Neuron (in vitro differentiated cells): ENCODE data around the gene RYR1.
"Not testable (repeated sequence)": the region's sequence is repeated elsewhere in the genome, so short reads cannot be mapped to it uniquely, and the experiment has no call there.

Experiments used
- H2AFZ ChIP-seq: one replicate; pipeline ENCODE4 v1.6.1; 2013; ENCODE audit warnings: low read depth, mild to moderate bottlenecking, inconsistent platforms, low read length, moderate library complexity
- H3K27me3 ChIP-seq: one replicate; pipeline ENCODE4 v1.6.1; 2013; ENCODE audit warnings: low read length; ENCODE audit not compliant: insufficient read depth
- H3K36me3 ChIP-seq: one replicate; pipeline ENCODE4 v1.6.1; 2013; ENCODE audit warnings: low read length; ENCODE audit not compliant: insufficient read depth
- H3K4me1 ChIP-seq: one replicate; pipeline ENCODE4 v1.6.1; 2013; ENCODE audit warnings: low read length; ENCODE audit not compliant: insufficient read depth
- H3K4me3 ChIP-seq: 2 replicates; pipeline ENCODE4 v1.5.1; 2013; ENCODE audit warnings: mild to moderate bottlenecking, low read length, moderate library complexity
- H3K9me3 ChIP-seq: one replicate; pipeline ENCODE4 v1.6.1; 2013; ENCODE audit warnings: low read length

The RYR1 gene

DNA sequence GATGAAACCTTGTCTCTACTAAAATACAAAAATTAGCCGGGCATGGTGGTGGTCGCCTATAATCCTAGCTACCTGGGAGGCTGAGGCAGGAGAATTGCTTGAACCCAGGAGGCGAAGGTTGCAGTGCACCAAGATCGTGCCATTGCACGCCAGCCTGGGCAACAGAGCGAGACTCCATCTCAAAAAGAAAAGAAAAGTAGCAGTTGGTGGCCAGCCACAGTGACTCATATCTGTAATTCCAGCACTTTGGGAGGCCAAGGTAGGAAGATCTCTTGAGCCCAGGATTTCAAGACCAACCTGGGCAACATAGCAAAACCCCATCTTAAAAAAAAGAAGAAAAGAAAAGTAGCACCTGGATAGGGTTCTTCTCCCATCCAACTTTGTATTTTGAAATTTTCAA, 79.7 kb downstream of the RYR1 start:
- H3K27me3 ChIP-seq, H3K4me1 ChIP-seq, H3K36me3 ChIP-seq, H3K4me3 ChIP-seq, H3K9me3 ChIP-seq, H2AFZ ChIP-seq: not testable (repeated sequence)

DNA sequence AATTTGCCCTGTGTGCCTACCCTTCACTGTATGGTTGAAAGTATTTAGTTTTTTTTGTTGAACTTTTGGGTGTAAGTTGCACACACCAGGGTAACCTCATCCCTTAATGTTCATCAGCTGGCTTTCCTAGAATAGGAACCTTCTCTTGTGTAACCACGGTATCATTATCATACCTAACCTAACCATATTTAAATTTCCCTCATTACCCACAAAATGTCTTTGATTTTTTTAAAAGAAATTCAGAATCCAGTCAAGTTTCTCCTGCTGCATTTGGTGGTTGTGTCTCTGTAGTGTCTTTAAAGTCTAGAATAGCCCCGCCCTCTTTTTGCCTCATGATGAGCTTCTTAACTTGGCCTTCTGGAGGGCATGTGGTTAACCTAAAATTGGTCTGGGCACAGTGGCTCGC, 80.3 kb downstream of the RYR1 start:
- Histone ChIP-seq H3K36me3 (no peaks in the 10 kb centered on the region), H3K9me3 (no peaks in the 10 kb centered on the region), H3K27me3 (no peaks in the 10 kb centered on the region), H2AFZ (no peak overlapping the region), H3K4me3 (no peak overlapping the region), H3K4me1 (no peaks in the 10 kb centered on the region)

DNA sequence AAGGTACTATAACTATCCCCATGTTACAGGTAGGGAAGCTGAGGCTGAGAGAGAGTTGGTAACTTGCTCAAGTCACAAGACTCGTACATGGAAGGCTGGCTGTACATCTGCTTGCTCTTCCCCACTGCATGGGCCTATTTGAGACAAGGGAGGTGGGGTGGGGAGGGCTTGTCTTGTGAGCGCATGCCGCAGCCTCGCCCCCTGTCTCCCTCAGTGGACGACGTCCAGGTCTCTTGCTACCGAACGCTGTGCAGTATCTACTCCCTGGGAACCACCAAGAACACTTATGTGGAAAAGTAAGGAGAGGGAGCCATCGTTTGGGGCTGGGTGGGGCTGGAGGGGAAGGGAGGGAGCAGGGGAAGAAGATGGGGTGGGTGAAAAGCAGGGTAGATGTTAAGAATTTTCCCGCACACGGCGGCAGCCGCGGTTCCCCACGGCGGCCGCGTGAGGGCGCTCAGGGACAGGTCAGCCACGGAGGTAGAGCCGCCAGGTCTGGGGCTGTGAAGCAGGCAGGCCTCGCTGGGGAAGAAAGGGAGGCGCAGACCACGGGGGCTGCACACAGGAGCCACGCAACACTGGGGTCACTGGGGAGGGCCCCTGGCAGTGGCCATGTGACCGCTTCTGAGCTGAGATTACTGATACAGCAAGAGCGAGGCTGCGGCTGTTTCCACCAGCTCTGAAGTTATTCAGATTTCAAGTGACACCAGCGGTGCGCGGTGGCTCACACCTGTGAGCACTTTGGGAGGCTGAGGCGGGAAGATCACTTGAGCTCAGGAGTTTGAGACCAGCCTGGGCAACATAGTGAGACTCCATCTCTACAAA, 81.5 kb downstream of the RYR1 start:
- no peak overlapping the region for H3K4me3 ChIP-seq
- no peaks in the 10 kb centered on the region for H3K4me1 ChIP-seq
- no peaks in the 10 kb centered on the region for H3K27me3 ChIP-seq
- H3K9me3 ChIP-seq: no peaks in the 10 kb centered on the region
- H2AFZ ChIP-seq: no peak overlapping the region
- H3K36me3 ChIP-seq: no peaks in the 10 kb centered on the region

DNA sequence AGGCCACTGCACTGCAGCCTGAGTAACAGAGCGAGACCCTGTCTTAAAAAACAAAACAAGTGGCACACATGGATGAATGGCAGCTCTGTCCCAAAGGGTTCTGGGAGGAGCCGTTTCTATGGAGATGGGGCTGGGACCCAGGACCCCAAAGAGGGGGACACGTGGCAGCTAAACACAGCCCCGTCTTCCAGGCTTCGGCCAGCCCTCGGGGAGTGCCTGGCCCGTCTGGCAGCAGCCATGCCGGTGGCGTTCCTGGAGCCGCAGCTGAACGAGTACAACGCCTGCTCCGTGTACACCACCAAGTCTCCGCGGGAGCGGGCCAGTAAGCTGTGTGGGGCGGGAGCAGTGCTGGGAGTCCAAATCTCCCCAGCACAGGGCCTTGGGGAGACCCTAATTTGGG, 82.4 kb downstream of the RYR1 start:
- H3K27me3 ChIP-seq: no peaks in the 10 kb centered on the region
- no peaks in the 10 kb centered on the region for H3K36me3 ChIP-seq
- H3K4me3 ChIP-seq: no peak overlapping the region
- no peak overlapping the region for H2AFZ ChIP-seq
- H3K4me1 ChIP-seq: no peaks in the 10 kb centered on the region
- H3K9me3 ChIP-seq: no peaks in the 10 kb centered on the region

DNA sequence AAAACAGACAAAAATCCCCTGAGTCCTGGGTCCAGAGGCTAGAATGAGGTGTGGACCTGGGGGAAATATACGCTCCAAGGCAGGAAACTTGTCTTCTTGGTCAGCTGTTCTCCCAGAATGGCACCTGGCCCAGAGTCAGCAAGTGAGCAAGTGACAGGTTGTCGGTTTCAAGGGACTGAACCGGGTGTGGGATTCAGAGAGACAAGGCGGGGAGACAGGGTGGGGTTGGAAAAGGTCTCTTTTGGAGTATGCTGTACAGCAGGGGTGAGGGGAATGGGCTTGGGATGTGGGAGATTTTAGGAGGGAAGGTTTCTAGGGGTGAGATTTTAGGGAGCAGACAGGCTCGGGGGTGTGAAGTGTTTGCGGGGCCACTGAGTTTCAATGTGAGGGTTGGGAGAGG, 83.3 kb downstream of the RYR1 start:
- Histone ChIP-seq H3K4me3 (no peak overlapping the region), H3K27me3 (no peaks in the 10 kb centered on the region), H2AFZ (no peak overlapping the region), H3K9me3 (no peaks in the 10 kb centered on the region), H3K36me3 (no peaks in the 10 kb centered on the region), H3K4me1 (no peaks in the 10 kb centered on the region)

DNA sequence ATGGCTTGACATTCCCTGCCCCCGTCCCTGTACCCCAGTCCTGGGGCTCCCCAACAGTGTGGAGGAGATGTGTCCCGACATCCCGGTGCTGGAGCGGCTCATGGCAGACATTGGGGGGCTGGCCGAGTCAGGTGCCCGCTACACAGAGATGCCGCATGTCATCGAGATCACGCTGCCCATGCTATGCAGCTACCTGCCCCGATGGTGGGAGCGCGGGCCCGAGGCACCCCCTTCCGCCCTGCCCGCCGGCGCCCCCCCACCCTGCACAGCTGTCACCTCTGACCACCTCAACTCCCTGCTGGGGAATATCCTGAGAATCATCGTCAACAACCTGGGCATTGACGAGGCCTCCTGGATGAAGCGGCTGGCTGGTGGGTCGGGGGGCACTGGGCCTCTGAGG, 83.8 kb downstream of the RYR1 start:
- Histone ChIP-seq H3K4me3 (no peak overlapping the region), H3K36me3 (no peaks in the 10 kb centered on the region), H3K27me3 (no peaks in the 10 kb centered on the region), H3K9me3 (no peaks in the 10 kb centered on the region), H3K4me1 (no peaks in the 10 kb centered on the region), H2AFZ (no peak overlapping the region)

DNA sequence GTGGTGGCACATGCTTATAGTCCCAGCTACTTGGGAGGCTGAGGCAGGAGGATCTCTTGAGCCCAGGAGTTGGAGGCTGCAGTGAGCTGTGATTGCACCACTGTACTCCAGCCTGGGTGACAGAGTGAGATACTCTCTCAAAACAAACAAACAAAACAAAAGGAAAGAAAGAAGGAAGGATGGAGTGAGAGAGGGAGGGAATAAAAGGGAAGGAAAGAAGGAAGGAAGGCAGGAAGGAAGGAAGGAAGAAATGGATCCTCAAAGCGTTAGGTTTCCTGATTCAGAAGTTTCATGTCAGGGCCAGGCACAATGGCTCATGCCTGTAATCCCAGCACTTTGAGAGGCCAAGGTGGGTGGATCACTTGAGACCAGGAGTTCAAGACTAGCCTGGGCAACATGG, 84.5 kb downstream of the RYR1 start:
- H3K36me3 ChIP-seq, H3K27me3 ChIP-seq, H3K9me3 ChIP-seq, H3K4me1 ChIP-seq, H2AFZ ChIP-seq, H3K4me3 ChIP-seq: not testable (repeated sequence)

DNA sequence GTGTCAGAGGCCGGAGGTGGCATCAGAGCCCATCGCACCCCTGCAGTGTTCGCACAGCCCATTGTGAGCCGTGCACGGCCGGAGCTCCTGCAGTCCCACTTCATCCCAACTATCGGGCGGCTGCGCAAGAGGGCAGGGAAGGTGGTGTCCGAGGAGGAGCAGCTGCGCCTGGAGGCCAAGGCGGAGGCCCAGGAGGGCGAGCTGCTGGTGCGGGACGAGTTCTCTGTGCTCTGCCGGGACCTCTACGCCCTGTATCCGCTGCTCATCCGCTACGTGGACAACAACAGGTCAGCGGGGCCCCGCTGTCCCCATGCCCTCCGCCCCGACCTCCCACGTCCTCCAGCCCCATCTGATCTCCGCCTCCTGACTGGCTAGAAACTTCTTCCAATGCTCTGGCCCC, 85.7 kb downstream of the RYR1 start:
- Histone ChIP-seq H3K27me3 (no peaks in the 10 kb centered on the region), H3K36me3 (no peaks in the 10 kb centered on the region), H2AFZ (no peak overlapping the region), H3K4me1 (peaks cover 2% of the 10 kb centered on the region), H3K9me3 (no peaks in the 10 kb centered on the region), H3K4me3 (no peak overlapping the region)

DNA sequence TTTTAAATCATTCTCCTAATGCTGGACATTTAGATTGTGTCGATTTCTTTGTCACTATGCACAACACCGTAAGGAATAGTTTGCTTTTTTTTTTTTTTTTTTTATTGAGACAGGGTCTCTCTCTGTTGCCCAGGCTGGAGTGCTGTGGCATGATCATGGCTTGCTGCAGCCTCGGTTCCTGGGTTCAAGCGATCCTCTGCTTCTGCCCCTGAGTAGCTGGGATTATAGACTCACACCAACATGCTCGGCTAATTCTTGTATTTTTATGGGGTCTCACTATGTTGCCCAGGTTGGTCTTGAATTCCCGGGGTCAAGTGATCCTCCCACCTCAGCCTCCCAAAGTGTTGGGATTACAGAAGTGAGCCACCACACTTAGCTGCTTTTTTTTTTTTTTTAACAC, 86.5 kb downstream of the RYR1 start:
- H2AFZ ChIP-seq: no peak overlapping the region
- peaks cover 2% of the 10 kb centered on the region for H3K4me1 ChIP-seq
- no peak overlapping the region for H3K4me3 ChIP-seq
- no peaks in the 10 kb centered on the region for H3K9me3 ChIP-seq
- H3K27me3 ChIP-seq: no peaks in the 10 kb centered on the region
- no peaks in the 10 kb centered on the region for H3K36me3 ChIP-seq

DNA sequence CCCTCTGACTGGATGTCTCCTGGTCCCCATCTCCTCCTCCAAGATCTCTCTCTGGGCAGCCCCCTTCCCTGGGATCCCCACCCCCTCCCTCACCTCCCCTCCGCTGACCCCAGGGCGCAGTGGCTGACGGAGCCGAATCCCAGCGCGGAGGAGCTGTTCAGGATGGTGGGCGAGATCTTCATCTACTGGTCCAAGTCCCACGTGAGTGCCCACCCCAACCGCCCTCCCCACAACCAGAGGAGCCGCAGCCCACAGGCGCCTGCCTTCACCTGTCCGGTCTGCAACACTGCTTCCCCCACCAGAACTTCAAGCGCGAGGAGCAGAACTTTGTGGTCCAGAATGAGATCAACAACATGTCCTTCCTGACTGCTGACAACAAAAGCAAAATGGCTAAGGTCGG, 89.4 kb downstream of the RYR1 start:
- no peak overlapping the region for H2AFZ ChIP-seq
- no peaks in the 10 kb centered on the region for H3K9me3 ChIP-seq
- no peak overlapping the region for H3K4me3 ChIP-seq
- H3K4me1 ChIP-seq: peaks cover 2% of the 10 kb centered on the region
- no peaks in the 10 kb centered on the region for H3K27me3 ChIP-seq
- H3K36me3 ChIP-seq: no peaks in the 10 kb centered on the region

DNA sequence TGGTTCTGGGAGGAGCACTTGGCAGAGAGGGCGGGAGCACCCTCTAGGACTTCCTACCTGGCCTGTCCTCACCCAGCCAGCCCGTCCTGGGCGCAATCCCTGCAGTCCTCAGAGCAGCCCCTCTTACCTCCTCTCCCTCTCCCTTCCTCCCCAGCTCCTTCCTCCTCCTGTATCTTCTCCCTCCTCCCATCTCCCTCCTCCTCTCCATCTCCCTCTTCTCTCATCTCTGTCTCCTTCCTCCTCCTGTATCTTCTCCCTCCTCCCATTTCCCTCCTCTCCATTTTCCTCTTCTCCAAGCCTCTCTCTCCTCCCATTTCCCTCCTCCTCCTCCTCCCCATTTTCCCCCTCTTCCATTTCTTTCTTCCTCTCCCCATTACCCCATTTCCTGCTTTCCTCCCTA, 89.8 kb downstream of the RYR1 start:
- Histone ChIP-seq H3K4me1 (peaks cover 2% of the 10 kb centered on the region), H3K4me3 (no peak overlapping the region), H2AFZ (no peak overlapping the region), H3K27me3 (no peaks in the 10 kb centered on the region), H3K36me3 (no peaks in the 10 kb centered on the region), H3K9me3 (no peaks in the 10 kb centered on the region)

DNA sequence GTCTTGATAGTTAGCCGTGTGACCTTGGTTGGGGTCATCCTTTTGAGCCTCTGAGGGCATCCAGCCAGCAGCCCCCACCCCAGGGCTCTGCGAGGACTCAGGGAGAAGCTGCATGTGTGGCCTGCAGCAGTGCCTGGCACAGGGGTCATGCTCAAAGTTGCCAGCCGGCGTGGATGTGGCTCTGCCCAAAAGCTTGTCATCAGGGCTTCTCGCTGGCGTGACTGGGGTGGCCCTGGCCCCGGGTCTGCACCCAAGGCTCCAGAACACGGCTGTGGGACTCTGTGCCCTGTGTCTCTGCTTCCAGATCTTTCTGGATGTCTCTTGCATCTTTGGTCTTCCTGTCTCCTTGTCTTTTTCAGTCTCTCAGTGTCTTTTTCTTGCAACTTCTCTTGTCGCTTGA, 90.9 kb downstream of the RYR1 start:
- no peaks in the 10 kb centered on the region for H3K9me3 ChIP-seq
- H3K4me1 ChIP-seq: peaks cover 4% of the 10 kb centered on the region
- H3K4me3 ChIP-seq: no peak overlapping the region
- H2AFZ ChIP-seq: no peak overlapping the region
- H3K27me3 ChIP-seq: no peaks in the 10 kb centered on the region
- no peaks in the 10 kb centered on the region for H3K36me3 ChIP-seq

DNA sequence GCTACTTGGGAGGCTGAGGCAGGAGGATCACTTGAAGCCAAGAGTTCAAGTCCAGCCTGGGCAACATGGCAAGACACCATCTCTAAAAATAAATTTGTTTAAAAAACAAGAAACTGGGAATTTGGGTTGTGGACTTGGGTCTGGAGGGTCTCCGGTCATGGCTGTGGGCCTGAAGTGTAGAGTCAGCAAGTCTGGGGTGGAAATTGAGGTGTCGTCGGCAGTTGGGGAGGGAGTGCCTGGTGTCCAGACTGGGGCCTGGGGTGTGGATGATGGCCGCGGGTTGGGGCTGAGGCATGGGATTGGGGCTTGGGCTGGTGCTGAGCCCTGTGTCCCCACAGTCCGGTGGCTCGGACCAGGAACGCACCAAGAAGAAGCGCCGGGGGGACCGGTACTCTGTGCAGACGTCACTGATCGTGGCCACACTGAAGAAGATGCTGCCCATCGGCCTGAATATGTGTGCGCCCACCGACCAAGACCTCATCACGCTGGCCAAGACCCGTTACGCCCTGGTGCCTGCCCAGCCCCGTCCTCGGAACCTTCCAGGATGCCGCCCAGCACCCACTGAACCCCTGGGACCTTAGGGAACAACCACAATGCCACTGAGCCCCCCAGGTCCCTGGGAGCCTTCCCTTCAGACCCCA, 91.6 kb downstream of the RYR1 start:
- Histone ChIP-seq H3K36me3 (no peaks in the 10 kb centered on the region), H3K9me3 (no peaks in the 10 kb centered on the region), H3K27me3 (no peaks in the 10 kb centered on the region), H3K4me1 (peaks cover 7% of the 10 kb centered on the region), H3K4me3 (no peak overlapping the region), H2AFZ (no peak overlapping the region)

DNA sequence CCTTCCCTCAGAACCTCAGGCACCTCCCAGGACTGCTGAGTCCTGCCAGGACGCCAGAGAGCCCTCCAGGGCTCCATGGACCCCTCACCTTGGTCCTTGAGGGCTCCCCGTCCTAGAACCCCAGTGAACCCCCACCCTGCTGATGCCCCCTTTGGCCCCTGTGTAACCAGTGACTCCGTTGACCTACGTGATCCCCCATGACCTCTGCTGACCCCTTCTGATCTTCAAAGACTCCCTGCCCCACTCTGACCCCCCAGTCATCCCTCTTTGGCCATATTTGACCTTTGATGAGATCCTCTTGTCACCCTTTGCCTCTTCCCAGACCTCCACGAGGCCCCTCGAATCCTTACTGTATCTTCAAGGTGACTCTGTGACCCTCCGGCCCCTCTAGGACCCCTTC, 92.9 kb downstream of the RYR1 start:
- Histone ChIP-seq H2AFZ (no peak overlapping the region), H3K4me3 (no peak overlapping the region), H3K36me3 (no peaks in the 10 kb centered on the region)

More for the DNA sequence above, 92.9 kb downstream of the RYR1 start:
- H3K27me3 ChIP-seq: no peaks in the 10 kb centered on the region
- H3K9me3 ChIP-seq: no peaks in the 10 kb centered on the region
- H3K4me1 ChIP-seq: peaks cover 7% of the 10 kb centered on the region
